GM10248 (cell line): Measurements from ENCODE around the gene IFNK.

ENCODE experiments used
- CTCF ChIA-PET: fragments of 300-600 bp; sonication (Branson Sonifier 250); formaldehyde crosslinking; extraction: SDS; loops from one replicate; lab custom pipeline; 2021; ENCODE audit warnings: antibody characterized with exemption; lab: Yijun Ruan, JAX
- POLR2A ChIA-PET: fragments of 350-650 bp; sonication (Branson Sonifier 250); formaldehyde crosslinking; extraction: SDS; loops from one replicate; lab custom pipeline; 2020; ENCODE audit warnings: antibody characterized with exemption; lab: Yijun Ruan, JAX
- DNase-seq: peaks from one replicate; pipeline ENCODE4 v3.0.0; 2012; ENCODE audit errors: extremely low spot score
- CTCF ChIP-seq: IDR thresholded peaks from 2 replicates; pipeline ENCODE4 v1.5.1; 2012; ENCODE audit warnings: mild to moderate bottlenecking, low read depth; ENCODE audit errors: extremely low read depth, missing control alignments, control extremely low read depth

IFNK gene

DNA sequence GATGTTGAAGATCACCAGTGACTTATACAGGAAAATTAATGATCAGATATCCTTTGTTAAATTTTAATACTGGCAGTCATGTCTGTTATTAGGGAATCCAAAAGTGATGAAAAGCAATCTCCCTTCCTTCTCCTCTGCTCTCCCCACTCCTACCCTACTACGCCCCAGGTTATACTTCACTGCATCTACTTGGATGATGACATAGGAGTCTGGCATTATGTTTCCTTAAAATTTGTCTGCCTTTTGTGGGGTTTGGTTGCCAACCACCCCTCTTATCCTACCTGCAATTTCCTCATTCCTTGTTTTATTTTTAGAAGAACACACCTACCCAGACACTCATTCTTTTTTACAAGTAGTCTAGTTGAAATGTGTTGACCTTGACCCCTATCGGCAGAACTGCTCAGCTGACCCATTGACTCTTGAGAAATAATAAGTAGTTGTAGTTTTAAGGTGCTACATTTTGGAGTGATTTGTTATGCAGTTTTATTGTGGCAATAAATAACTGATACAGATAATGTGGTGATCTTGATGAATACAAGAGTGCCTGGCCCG, 10.6 kb downstream of the IFNK start:
- TF ChIP-seq CTCF: no peak
- DNase-seq: no peak
- POLR2A ChIA-PET: interaction anchor here (0.8 kb wide), 1 partner anchor 98 kb away, joined by 4 read pairs; no protein-coding TSS in a partner anchor
- CTCF ChIA-PET: interaction anchor here (1.9 kb wide), 1 partner anchor 202 kb away, joined by 8 read pairs; no protein-coding TSS in a partner anchor

GRCh38 chr9:27535701-27536118, 11.6 kb downstream of the IFNK start:
- ChIA-PET POLR2A (no interaction called here), CTCF (interaction anchor here (1.3 to 4.1 kb wide), 4 partner anchors 9 to 230 kb away, joined by 3 to 22 read pairs (median 6); no protein-coding TSS in a partner anchor)
- no peak for DNase-seq
- TF ChIP-seq CTCF: peak; percentile 26

- no peak for DNase-seq
- no peak for TF ChIP-seq CTCF
- ChIA-PET POLR2A (no interaction called here), CTCF (interaction anchor here (0.6 to 4.1 kb wide), 5 partner anchors 9 to 230 kb away, joined by 3 to 22 read pairs (median 5); no protein-coding TSS in a partner anchor)
These were observed 12.1 kb downstream of the IFNK start for GRCh38 chr9:27536168-27536567.

DNA sequence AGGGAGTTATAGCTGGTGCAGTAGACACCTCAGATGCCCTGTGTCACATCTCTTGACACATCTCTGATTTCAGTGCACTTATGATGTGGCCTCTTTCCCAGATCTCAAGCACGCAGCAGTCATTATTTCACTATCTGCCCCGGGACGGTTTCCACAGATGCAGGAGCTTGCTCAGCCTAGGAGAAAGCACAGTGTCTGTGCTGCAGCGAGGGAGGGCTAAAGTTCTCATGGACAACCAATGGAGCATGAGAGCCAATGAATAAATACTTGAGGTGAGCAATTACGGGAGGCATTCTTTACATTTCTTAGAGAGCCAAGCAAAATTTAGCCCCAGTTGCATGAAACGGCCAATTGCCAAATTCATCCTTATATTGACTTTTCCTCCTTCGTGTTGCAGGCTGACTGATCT, 12.9 kb downstream of the IFNK start:
- no peak for TF ChIP-seq CTCF
- ChIA-PET CTCF (interaction anchor here (1.9 to 4.1 kb wide), 3 partner anchors 10 to 204 kb away, joined by 8 to 22 read pairs (median 11); no protein-coding TSS in a partner anchor), POLR2A (no interaction called here)
- no peak for DNase-seq

GRCh38 chr9:27537756-27538155, 13.7 kb downstream of the IFNK start:
- DNase-seq: no peak
- TF ChIP-seq CTCF: no peak
- POLR2A ChIA-PET: no interaction called here
- CTCF ChIA-PET: interaction anchor here (2.1 to 4.1 kb wide), 2 partner anchors 9 to 205 kb away, joined by 11 to 22 read pairs; no protein-coding TSS in a partner anchor

GRCh38 chr9:27538647-27539046, 14.6 kb downstream of the IFNK start:
- TF ChIP-seq CTCF: no peak
- ChIA-PET POLR2A (no interaction called here), CTCF (interaction anchor here (1.6 to 4.1 kb wide), 4 partner anchors 8 to 206 kb away, joined by 5 to 22 read pairs (median 13); partner anchors contain the start of gene MOB3B)
- no peak for DNase-seq
